HG03103 (cell line): Measurements from ENCODE around the gene RAB44.

Experiments
- ATAC-seq: cut with Tn5 transposase; IDR thresholded peaks from one replicate; pipeline ENCODE4 v1.9.1; 2021; ENCODE audit warnings: low read depth; ENCODE audit not compliant: unreplicated experiment

Gene RAB44

GRCh38 chr6:36765594-36766398 lies 68.2 kb downstream of the RAB44 start:
- no peak for ATAC-seq

DNA sequence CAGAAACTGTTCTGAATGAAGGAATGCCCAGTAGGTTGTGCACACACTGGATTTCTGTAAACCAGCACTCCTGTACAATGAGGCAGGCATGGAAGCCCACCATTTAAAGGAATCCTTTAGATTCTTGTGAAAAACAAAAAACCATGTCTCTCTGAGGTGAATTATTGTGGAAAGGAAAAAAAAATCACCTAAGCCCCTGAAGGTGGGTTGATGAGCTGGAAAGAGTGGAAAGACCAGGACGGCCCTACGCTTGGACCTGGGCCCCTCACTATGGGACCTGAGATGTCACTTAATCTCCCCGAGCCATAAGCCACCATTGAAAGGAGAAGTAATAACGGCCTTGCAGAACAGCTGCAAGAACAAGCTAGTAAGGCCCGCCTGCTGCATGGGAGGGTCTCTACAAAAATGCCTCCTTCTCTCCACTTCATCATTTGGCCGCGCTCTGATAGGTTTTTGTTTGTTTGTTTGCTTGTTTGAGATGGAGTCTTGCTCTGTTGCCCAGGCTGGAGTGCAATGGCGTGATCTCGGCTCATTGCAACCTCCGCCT lies 68.8 kb downstream of the RAB44 start:
- ATAC-seq = no peak

DNA sequence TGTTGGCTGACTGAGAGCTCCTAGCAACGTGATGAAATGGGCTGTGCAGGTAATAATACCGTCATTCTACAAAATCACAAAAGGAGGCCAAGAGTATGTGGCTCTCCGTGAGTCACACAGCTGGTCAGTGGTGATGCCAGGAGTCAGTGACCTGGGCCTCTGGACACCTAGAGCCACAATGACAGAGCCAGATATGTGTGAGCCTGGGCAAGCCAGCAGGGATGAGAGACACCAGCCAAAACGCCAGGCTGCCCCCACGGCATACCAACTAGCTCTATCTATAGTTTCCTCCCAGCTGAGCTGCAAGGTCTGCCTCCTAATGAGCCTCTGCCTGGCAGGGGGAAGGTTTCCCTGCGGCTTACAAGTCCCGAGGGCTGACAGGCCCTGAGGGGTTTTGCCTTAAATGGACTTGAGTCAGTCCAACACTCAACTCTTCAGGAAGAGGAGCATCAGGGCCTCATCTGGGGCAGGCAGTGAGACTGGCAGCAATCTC lies 71.6 kb downstream of the RAB44 start:
- ATAC-seq = no peak

- ATAC-seq = no peak
These were observed 72.3 kb downstream of the RAB44 start for GRCh38 chr6:36769676-36770499.

GRCh38 chr6:36771145-36771544 lies 73.5 kb downstream of the RAB44 start:
- ATAC-seq = no peak

GRCh38 chr6:36772397-36772796 lies 74.8 kb downstream of the RAB44 start:
- ATAC-seq = no peak

- no peak for ATAC-seq
These were observed 76.7 kb downstream of the RAB44 start for GRCh38 chr6:36774331-36774730.

DNA sequence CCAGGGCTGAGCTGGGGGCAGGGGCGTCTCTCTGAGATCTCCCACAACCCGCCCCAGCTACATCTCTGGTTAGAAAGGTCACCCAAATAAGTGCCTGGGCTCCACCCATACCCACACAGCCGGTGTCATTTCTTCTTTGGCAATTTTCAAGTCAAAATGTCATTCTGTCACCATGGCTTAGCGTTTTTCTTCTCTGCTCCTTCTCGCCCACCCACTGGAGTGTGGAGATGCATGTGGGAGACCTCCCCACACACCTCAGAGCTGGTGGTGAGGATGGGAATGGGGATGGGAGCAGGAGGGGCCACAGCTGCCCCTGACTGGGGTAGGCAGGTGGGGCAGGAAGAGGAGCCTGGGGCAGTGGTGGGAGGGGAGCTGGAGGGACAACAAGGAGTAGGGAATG lies 78.5 kb downstream of the RAB44 start:
- ATAC-seq = no peak

- no peak for ATAC-seq
These were observed 80.2 kb downstream of the RAB44 start for GRCh38 chr6:36777801-36778200.

DNA sequence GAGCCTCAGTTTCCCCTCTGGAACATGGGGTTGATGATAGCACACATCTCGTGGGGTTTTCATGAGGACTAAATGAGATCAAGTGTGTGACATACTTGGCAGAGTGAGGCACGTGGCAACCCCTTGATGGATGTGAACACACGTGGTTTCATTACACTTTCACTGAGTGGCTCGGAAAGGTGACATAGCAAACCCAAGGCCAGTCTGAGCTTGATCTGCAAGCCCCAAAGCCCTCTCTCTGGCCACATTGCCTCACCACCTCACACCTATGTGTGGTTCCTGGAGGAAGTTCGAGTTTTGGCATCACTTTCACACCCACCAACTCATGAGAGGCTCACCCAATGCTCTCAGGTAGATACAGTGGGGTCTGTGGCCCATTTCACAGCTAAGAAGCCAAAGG lies 81.6 kb downstream of the RAB44 start:
- ATAC-seq = no peak

- ATAC-seq = no peak
These were observed 83.0 kb downstream of the RAB44 start for GRCh38 chr6:36780442-36781177.

DNA sequence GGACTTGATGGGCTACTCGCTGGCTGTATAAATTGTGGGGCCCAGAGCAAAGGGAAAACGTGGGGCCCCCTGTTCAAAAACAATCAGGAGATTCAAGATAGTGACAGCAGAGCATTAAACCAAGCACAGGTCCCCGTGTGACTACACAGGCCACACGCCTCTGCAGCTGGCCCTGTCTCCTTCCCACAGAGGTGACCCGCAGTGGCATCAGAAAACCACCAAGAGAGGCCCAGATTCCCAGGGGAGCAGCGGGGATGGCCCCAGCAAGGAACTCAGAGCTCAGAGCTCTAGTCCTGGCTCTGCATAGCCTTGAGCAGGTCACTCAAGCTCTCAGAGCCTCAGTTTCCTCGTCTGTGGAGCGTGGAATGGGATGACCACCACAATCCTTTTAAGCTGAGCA lies 84.0 kb downstream of the RAB44 start:
- no peak for ATAC-seq
